GM12865 (cell line): ENCODE measurements around the gene TNIP2.
A peak's percentile ranks its signal among the peaks of the same experiment; 100 is the strongest.

ENCODE experiments used
- DNase-seq: peaks from one replicate; pipeline ENCODE4 v3.0.0; 2010; ENCODE audit warnings: low read depth
- H3K4me3 ChIP-seq: 2 replicates; pipeline ENCODE4 v1.5.1; 2011; ENCODE audit warnings: mild to moderate bottlenecking, low read depth, low read length, control low read depth
- TF ChIP-seq, protein P1 (sequence below): IDR thresholded peaks from 2 replicates; pipeline ENCODE4 v1.5.1; 2011; ENCODE audit warnings: low read length, control low read depth, low read depth, inconsistent platforms; ENCODE audit not compliant: insufficient read depth; ENCODE audit errors: missing control alignments

TNIP2 gene

GRCh38 chr4:2698504-2698903 lies 57.6 kb downstream of the TNIP2 start:
- TF ChIP-seq, protein P1, sequence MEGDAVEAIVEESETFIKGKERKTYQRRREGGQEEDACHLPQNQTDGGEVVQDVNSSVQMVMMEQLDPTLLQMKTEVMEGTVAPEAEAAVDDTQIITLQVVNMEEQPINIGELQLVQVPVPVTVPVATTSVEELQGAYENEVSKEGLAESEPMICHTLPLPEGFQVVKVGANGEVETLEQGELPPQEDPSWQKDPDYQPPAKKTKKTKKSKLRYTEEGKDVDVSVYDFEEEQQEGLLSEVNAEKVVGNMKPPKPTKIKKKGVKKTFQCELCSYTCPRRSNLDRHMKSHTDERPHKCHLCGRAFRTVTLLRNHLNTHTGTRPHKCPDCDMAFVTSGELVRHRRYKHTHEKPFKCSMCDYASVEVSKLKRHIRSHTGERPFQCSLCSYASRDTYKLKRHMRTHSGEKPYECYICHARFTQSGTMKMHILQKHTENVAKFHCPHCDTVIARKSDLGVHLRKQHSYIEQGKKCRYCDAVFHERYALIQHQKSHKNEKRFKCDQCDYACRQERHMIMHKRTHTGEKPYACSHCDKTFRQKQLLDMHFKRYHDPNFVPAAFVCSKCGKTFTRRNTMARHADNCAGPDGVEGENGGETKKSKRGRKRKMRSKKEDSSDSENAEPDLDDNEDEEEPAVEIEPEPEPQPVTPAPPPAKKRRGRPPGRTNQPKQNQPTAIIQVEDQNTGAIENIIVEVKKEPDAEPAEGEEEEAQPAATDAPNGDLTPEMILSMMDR, result no peak
- DNase-seq, result no peak
- H3K4me3 ChIP-seq, result no peak overlapping the region

- TF ChIP-seq, protein P1, result no peak
- no peak overlapping the region for H3K4me3 ChIP-seq
- DNase-seq, result no peak
Observed at GRCh38 chr4:2697995-2698414, 58.1 kb downstream of the TNIP2 start.

GRCh38 chr4:2696423-2696822 lies 59.7 kb downstream of the TNIP2 start:
- TF ChIP-seq, protein P1, result peak; percentile 9
- H3K4me3 ChIP-seq, result peak overlapping the region; percentile 23

GRCh38 chr4:2695346-2696060 lies 60.6 kb downstream of the TNIP2 start:
- no peak overlapping the region for H3K4me3 ChIP-seq
- no peak for DNase-seq
- TF ChIP-seq, protein P1, result no peak

More at GRCh38 chr4:2696423-2696822, 59.7 kb downstream of the TNIP2 start:
- peak; percentile 97 for DNase-seq

- no peak for DNase-seq
- no peak overlapping the region for H3K4me3 ChIP-seq
- TF ChIP-seq, protein P1, result no peak
Observed at GRCh38 chr4:2694691-2695090, 61.4 kb downstream of the TNIP2 start.

- peak; percentile 70 for DNase-seq
- H3K4me3 ChIP-seq, result no peak overlapping the region
- TF ChIP-seq, protein P1, result no peak
Observed at GRCh38 chr4:2691952-2692435, 64.1 kb downstream of the TNIP2 start.
